GM12878 (cell line): ENCODE measurements around the gene COL18A1. TPM values are rescaled to one million over a fixed set of nuclear protein-coding genes. Genes with fewer than 3 reads are reported as not detected.

Source experiments
- ATAC-seq: fragments of 200-7000 bp; cut with Tn5 transposase; 3 replicates; pipeline ENCODE4 v1.9.1; 2020; ENCODE audit warnings: mild to moderate bottlenecking, moderate library complexity
- BruUV-seq: library from RNA; stranded (reverse); fragments of 400-500 nt; replicated peaks from 2 replicates; lab custom pipeline; 2021; lab: Mats Ljungman, UMichigan
- CTCF ChIA-PET: fragments of 300-600 bp; sonication (Branson Sonifier 250); formaldehyde crosslinking; extraction: SDS; loops from one replicate; lab custom pipeline; 2021; ENCODE audit warnings: inconsistent platforms; lab: Yijun Ruan, JAX
- POLR2A ChIA-PET: fragments of 350-600 bp; formaldehyde crosslinking; extraction: SDS; loops from one replicate; lab custom pipeline; 2021; ENCODE audit warnings: inconsistent platforms; lab: Charles Lee
- RAD21 ChIA-PET: fragments of 300-600 bp; sonication (Branson Sonifier 250); formaldehyde crosslinking; loops from one replicate; lab custom pipeline; 2023; ENCODE audit warnings: antibody characterized with exemption; ENCODE audit not compliant: unreplicated experiment; lab: Charles Lee
- SMC1A ChIA-PET: fragments of 300-600 bp; sonication (Branson Sonifier 250); formaldehyde crosslinking; loops from one replicate; lab custom pipeline; 2023; ENCODE audit not compliant: unreplicated experiment, uncharacterized antibody; lab: Charles Lee
- DNase-seq: peaks from one replicate; pipeline ENCODE4 v3.0.0-alpha.2; 2011; ENCODE audit warnings: low read depth, low spot score
- FAIRE-seq: peaks from 3 replicates; lab custom pipeline; 2011; peaks lifted over from hg19 to GRCh38; lab: Jason Lieb, UNC
- H2AFZ ChIP-seq: 2 replicates; pipeline ENCODE4 v1.6.0; 2011; ENCODE audit warnings: low read depth, low read length, control low read depth; ENCODE audit not compliant: control insufficient read depth
- H3K27ac ChIP-seq: 2 replicates; pipeline ENCODE4 v1.5.1; 2011; ENCODE audit warnings: control low read depth; ENCODE audit not compliant: control insufficient read depth, insufficient read depth
- H3K27me3 ChIP-seq, 2 experiments: replicated peaks in 1 of 2; 2 replicates each; pipeline versions ENCODE4 v1.6.0 to v1.6.1; 2011; ENCODE audit warnings: low read length in 1 of 2; ENCODE audit not compliant: control insufficient read depth in 2 of 2, insufficient read depth in 2 of 2
- H3K36me3 ChIP-seq, 2 experiments: 2 replicates each; pipeline ENCODE4 v1.5.1; 2011; ENCODE audit warnings: low read length in 1 of 2; ENCODE audit not compliant: control insufficient read depth in 2 of 2, insufficient read depth in 2 of 2
- H3K4me1 ChIP-seq: 2 replicates; pipeline ENCODE4 v1.6.1; 2011; ENCODE audit warnings: mild to moderate bottlenecking, low read length, moderate library complexity, mixed read lengths; ENCODE audit not compliant: control insufficient read depth, insufficient read depth
- H3K4me2 ChIP-seq: 2 replicates; pipeline ENCODE4 v1.6.0; 2011; ENCODE audit warnings: control low read depth; ENCODE audit not compliant: control insufficient read depth, insufficient read depth
- H3K4me3 ChIP-seq: fragments of 200-600 bp; sonication (generic); 2 replicates; pipeline ENCODE4 v1.5.1; 2016
- H3K79me2 ChIP-seq: 2 replicates; pipeline ENCODE4 v1.6.0; 2011; ENCODE audit warnings: low read length; ENCODE audit not compliant: control insufficient read depth, insufficient read depth
- H3K9ac ChIP-seq: 2 replicates; pipeline ENCODE4 v1.8.0; 2011; ENCODE audit warnings: low read length, control low read depth, mixed read lengths; ENCODE audit not compliant: control insufficient read depth, insufficient read depth
- H3K9me3 ChIP-seq: replicated peaks from 3 replicates; pipeline ENCODE4 v1.5.1; 2011; ENCODE audit warnings: mild to moderate bottlenecking, low read length; ENCODE audit not compliant: control insufficient read depth, insufficient read depth
- H4K20me1 ChIP-seq: 2 replicates; pipeline ENCODE4 v1.6.0; 2011; ENCODE audit not compliant: control insufficient read depth, insufficient read depth
- LARP7 ChIP-seq: fragments of 450-650 bp; IDR thresholded peaks from 2 replicates; pipeline ENCODE4 v1.6.1; 2017; ENCODE audit warnings: mild to moderate bottlenecking
- MLLT1 ChIP-seq: fragments of 450-650 bp; IDR thresholded peaks from 2 replicates; pipeline ENCODE4 v1.6.1; 2016; ENCODE audit warnings: mild to moderate bottlenecking
- PAX8 ChIP-seq: fragments of 450-650 bp; IDR thresholded peaks from 2 replicates; pipeline ENCODE4 v1.6.1; 2017; ENCODE audit warnings: mild to moderate bottlenecking, moderate library complexity
- RUNX3 ChIP-seq: IDR thresholded peaks from 2 replicates; pipeline ENCODE4 v1.6.1; 2012; ENCODE audit warnings: low read length, inconsistent platforms
- ZNF384 ChIP-seq: IDR thresholded peaks from 2 replicates; pipeline ENCODE4 v1.6.1; 2012; ENCODE audit warnings: low read depth, mild to moderate bottlenecking, low read length, improper control_type of control experiment, borderline replicate concordance
- WGBS: methylation state at CpG from one replicate; pipeline ENCODE4 v1.1.6; 2016; ENCODE audit warnings: low lambda C conversion rate; ENCODE audit not compliant: insufficient replicate concordance, insufficient coverage; ENCODE audit errors: missing lambda C conversion rate; 5-methylcytosine and 5-hydroxymethylcytosine counted together
- in situ Hi-C: fragments of 300-500 bp; cut with MboI; formaldehyde crosslinking; loops from 9 replicates; pipeline ENCODE4 v1.14.3; 2018; ENCODE audit warnings: mixed read lengths
- intact Hi-C: fragments of 100-400 bp; cut with micrococcal nuclease; formaldehyde crosslinking; loops from one replicate; pipeline ENCODE4 v1.14.2; 2022; ENCODE audit not compliant: unreplicated experiment
- polyA plus RNA-seq, 11 experiments: library from polyadenylated mRNA; depleted of rRNA in 4 of 11; unstranded in 6 of 11; stranded (reverse) in 5 of 11; fragments of >200 nt; fragmentation: Nextera tagmentation in 4 of 11; fragmentation: Illumina TruSeq in 1 of 11; extraction: Ambion mirVana in 4 of 11; extraction: Trizol in 1 of 11; gene quantifications; 1 replicate in 1 of 11; 2 replicates in 10 of 11; pipeline versions ENCODE4 v1.2.1 to v1.2.3, GENCODE V29; 2011 to 2016; ENCODE audit warnings: inconsistent platforms in 2 of 11, missing spikeins in 2 of 11, low read depth in 1 of 11
- total RNA-seq, 4 experiments: library from RNA; depleted of rRNA in 3 of 4; stranded (reverse); fragments of >200 nt in 3 of 4; fragmentation: Illumina TruSeq in 1 of 4; extraction: Trizol in 1 of 4; gene quantifications; 2 replicates each; pipeline versions ENCODE4 v1.2.1 to v1.2.3, GENCODE V29; 2013 to 2021
- TF ChIP-seq, protein P1 (sequence below): fragments of 450-650 bp; IDR thresholded peaks from 2 replicates; pipeline ENCODE4 v1.6.1; 2016; ENCODE audit warnings: mild to moderate bottlenecking

Gene COL18A1
- total and polyA plus RNA-seq, 10 of the 15 experiments (the other 5 are each of a cell fraction or from before 2014, with no cell fraction given) = under 0.01 to 0.49 (median 0.09) TPM; not detected in 3

DNA sequence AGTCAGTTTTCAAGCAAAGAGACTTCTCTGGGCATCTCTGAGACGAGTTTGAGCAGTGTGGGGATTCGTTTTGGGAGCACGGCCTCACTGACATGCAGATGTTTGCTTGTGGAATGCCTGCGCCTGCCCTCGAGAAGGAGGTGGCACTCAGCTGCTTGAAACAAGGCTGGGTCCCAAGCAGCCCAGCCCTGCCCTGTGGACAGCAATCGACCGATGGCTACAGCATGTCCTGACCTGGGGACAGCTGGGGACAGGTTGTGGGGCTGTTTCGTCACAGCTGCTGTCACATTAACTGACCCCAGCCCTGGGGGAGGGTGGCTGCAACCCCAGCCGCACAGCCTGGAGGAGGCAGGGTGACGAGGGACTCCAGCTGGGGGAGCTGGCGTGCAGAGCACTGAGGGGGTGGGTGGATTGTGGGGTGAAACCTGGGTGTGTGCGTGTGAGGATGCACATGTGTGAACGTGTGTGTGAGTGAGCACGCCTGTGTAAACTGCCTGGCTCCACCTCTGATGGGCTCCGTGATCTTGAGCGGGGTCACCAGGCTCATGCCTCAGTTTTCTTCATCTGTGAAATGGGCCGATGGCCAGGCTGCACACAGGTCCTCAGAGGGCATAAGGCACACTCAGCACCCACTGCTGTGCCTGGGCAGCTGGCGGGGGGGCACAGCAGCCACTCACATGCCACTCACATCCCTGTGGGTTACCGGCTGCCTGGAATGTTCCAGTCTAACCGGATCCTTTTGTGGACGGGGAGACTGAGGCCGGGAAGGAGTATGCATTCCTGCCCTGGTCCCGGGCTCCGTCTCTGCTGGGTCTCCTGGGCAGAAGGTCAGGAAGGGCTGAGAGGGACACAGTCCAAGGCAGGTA is 49.3 kb downstream of the COL18A1 start:
- no peak for FAIRE-seq

DNA sequence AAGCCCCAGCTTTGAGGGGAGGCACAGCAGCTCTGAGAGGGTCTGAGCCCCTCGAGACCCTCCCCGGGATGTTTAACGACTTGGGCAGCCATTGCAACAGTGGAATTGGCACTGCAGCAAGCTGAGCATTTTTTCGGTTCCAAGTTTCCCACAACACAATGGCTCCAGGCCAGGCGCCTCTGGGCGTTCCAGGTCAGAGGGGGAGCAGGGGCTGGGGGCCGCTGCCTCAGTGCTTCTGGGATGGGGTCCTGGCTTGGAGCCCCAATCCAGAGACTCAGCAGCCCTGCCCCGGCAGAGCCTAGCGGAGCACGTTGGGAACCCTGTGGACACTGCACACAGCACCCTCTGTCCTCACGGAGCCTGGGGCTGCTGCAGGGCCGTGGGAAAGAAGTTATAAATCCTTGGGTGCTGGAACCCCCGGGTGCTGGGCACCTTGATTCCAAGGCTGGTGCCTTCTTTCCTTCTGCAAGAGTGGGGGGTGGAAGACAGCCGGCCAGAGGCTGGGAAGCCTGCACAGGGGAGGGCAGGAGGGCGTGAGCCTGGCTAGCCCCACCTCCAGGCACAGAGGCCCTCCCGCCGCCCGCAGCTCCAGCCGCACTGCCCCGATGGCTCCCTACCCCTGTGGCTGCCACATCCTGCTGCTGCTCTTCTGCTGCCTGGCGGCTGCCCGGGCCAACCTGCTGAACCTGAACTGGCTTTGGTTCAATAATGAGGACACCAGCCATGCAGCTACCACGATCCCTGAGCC is 50.1 kb downstream of the COL18A1 start:
- intact Hi-C loops (no loop called here), in situ Hi-C loops (loop anchor here (25.0 kb wide), 1 partner anchor 357 kb away; no protein-coding TSS in a partner anchor)
- POLR2A ChIA-PET = no interaction called here
- CTCF ChIA-PET = no interaction called here
- Histone ChIP-seq H3K4me2 (no peak overlapping the region), H3K9ac (no peak overlapping the region), H3K79me2 (no peaks in the 10 kb centered on the region), H2AFZ (no peak overlapping the region), H3K27ac (no peak overlapping the region), H4K20me1 (no peaks in the 10 kb centered on the region), H3K4me3 (no peak overlapping the region), H3K27me3 (no peaks in the 10 kb centered on the region), H3K36me3 (no peaks in the 10 kb centered on the region), H3K4me1 (no peaks in the 10 kb centered on the region)
- SMC1A ChIA-PET = no interaction called here
- FAIRE-seq (no peak), DNase-seq (no peak)
- 47% methylated on average over 22 of the region's 23 CpGs for WGBS
- RAD21 ChIA-PET = no interaction called here
- BruUV-seq = no TSS peak
- no peak for TF ChIP-seq MLLT1
- TF ChIP-seq, protein P1, sequence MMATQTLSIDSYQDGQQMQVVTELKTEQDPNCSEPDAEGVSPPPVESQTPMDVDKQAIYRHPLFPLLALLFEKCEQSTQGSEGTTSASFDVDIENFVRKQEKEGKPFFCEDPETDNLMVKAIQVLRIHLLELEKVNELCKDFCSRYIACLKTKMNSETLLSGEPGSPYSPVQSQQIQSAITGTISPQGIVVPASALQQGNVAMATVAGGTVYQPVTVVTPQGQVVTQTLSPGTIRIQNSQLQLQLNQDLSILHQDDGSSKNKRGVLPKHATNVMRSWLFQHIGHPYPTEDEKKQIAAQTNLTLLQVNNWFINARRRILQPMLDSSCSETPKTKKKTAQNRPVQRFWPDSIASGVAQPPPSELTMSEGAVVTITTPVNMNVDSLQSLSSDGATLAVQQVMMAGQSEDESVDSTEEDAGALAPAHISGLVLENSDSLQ = no peak
- TF ChIP-seq PAX8 = no peak
- no peak for TF ChIP-seq LARP7
- no peak for TF ChIP-seq ZNF384
- TF ChIP-seq, all 136 proteins: peak for 0
- H3K9me3 ChIP-seq = no peaks in the 10 kb centered on the region; the same call in 2 of the 3 replicates
- ATAC-seq = no peak

More for the DNA sequence above, 49.3 kb downstream of the COL18A1 start:
- H3K4me1 ChIP-seq = no peaks in the 10 kb centered on the region
- H3K4me3 ChIP-seq = no peak overlapping the region
- no peak overlapping the region for H3K27ac ChIP-seq
- H3K36me3 ChIP-seq = no peaks in the 10 kb centered on the region
- no peaks in the 10 kb centered on the region; the same call in 2 of the 3 replicates for H3K9me3 ChIP-seq
- no peak overlapping the region for H3K9ac ChIP-seq
- no peaks in the 10 kb centered on the region for H4K20me1 ChIP-seq
- in situ Hi-C loops = loop anchor here (25.0 kb wide), 1 partner anchor 358 kb away; no protein-coding TSS in a partner anchor
- WGBS = 46% methylated on average over 24 of the region's 24 CpGs
- ChIA-PET POLR2A (interaction anchor here (0.5 kb wide), 1 partner anchor 330 kb away, joined by 7 read pairs; no protein-coding TSS in a partner anchor), CTCF (no interaction called here), RAD21 (no interaction called here)
- no peak for DNase-seq
- no peaks in the 10 kb centered on the region for H3K27me3 ChIP-seq
- no peak overlapping the region for H2AFZ ChIP-seq
- no peak overlapping the region for H3K4me2 ChIP-seq
- no peak for TF ChIP-seq RUNX3
- TF ChIP-seq, all 136 proteins: peak for 0
- H3K79me2 ChIP-seq = no peaks in the 10 kb centered on the region
- no TSS peak for BruUV-seq
- intact Hi-C loops = no loop called here
- no peak for ATAC-seq
- SMC1A ChIA-PET = no interaction called here
